ENCODE measurements around the gene GNMT. TPM values are rescaled to one million over a fixed set of nuclear protein-coding genes. Genes with fewer than 3 reads are reported as not detected.
A peak's percentile ranks its signal among the peaks of the same experiment; 100 is the strongest.

The GNMT gene
- total and polyA plus RNA-seq, 4 donors = 10.5 to 163 (median 130) TPM

GRCh38 chr6:42911171-42912021, 49.2 kb upstream of the GNMT start:
- H3K9me3 ChIP-seq (ENCODE audit: control insufficient read depth in 4 of 4, low read length in 3 of 4) = no peaks in the 10 kb centered on the region
- H3K4me1 ChIP-seq (ENCODE audit: control insufficient read depth in 4 of 4, insufficient read depth in 4 of 4, low read length in 3 of 4) = peaks cover 0 to 6% (median 2%) of the 10 kb centered on the region in 4 donors
- no peaks in the 10 kb centered on the region for H3K36me3 ChIP-seq (ENCODE audit: control insufficient read depth in 4 of 4, insufficient read depth in 3 of 4, low read depth in 1 of 4, low read length in 3 of 4)
- H3K4me3 ChIP-seq (ENCODE audit: low read depth in 1 of 3, low read length in 3 of 3) = peak overlapping the region in 1 of 3 donors; percentile 54
- no peak overlapping the region for H3K27ac ChIP-seq (ENCODE audit: low read depth in 1 of 2, low read length in 2 of 2)
- no peak for DNase-seq (ENCODE audit: low spot score)
- H3K27me3 ChIP-seq (ENCODE audit: control insufficient read depth in 4 of 4, insufficient read depth in 4 of 4, low read length in 3 of 4) = no peaks in the 10 kb centered on the region
- H3K9ac ChIP-seq (ENCODE audit: low read depth in 1 of 2, low read length in 2 of 2) = no peak overlapping the region
- WGBS = 13% methylated on average over 49 of the region's 49 CpGs
- TF ChIP-seq RAD21 (IDR thresholded peaks at IDR 0.05) (peak in 1 of 2 donors; percentile 23), REST (IDR thresholded peaks at IDR 0.05) (no peak), TAF1 (conservative IDR thresholded peaks at IDR 0.05) (no peak), FOXA1 (IDR thresholded peaks at IDR 0.05) (no peak)

GRCh38 chr6:42914546-42914945, 46.0 kb upstream of the GNMT start:
- no peak for DNase-seq (ENCODE audit: low spot score)
- Histone ChIP-seq H3K9ac (ENCODE audit: low read depth in 1 of 2, low read length in 2 of 2) (no peak overlapping the region), H3K36me3 (ENCODE audit: control insufficient read depth in 4 of 4, insufficient read depth in 3 of 4, low read depth in 1 of 4, low read length in 3 of 4) (no peaks in the 10 kb centered on the region), H3K27me3 (ENCODE audit: control insufficient read depth in 4 of 4, insufficient read depth in 4 of 4, low read length in 3 of 4) (no peaks in the 10 kb centered on the region), H3K9me3 (ENCODE audit: control insufficient read depth in 4 of 4, low read length in 3 of 4) (no peaks in the 10 kb centered on the region), H3K4me1 (ENCODE audit: control insufficient read depth in 4 of 4, insufficient read depth in 4 of 4, low read length in 3 of 4) (peaks cover 0 to 6% (median 2%) of the 10 kb centered on the region in 4 donors), H3K27ac (ENCODE audit: low read depth in 1 of 2, low read length in 2 of 2) (no peak overlapping the region), H3K4me3 (ENCODE audit: low read depth in 1 of 3, low read length in 3 of 3) (no peak overlapping the region)
- WGBS = 88% methylated on average over 4 of the region's 4 CpGs
- TF ChIP-seq RXRA (IDR thresholded peaks at IDR 0.05) (no peak), YY1 (IDR thresholded peaks at IDR 0.05) (no peak), REST (IDR thresholded peaks at IDR 0.05) (no peak), CTCF (IDR thresholded peaks at IDR 0.05; ENCODE audit: low read depth, low read length, missing input control) (no peak), ZBTB33 (IDR thresholded peaks at IDR 0.05) (no peak), GABPA (IDR thresholded peaks at IDR 0.05 in 1 of 2, conservative IDR thresholded peaks at IDR 0.05 in 1 of 2) (no peak), HNF4A (conservative IDR thresholded peaks at IDR 0.05) (no peak), FOXA2 (IDR thresholded peaks at IDR 0.05) (no peak), FOXA1 (IDR thresholded peaks at IDR 0.05) (no peak), MAX (IDR thresholded peaks at IDR 0.05) (no peak), EGR1 (IDR thresholded peaks at IDR 0.05; ENCODE audit: low read depth in 2 of 2) (no peak), TAF1 (conservative IDR thresholded peaks at IDR 0.05) (no peak), SP1 (IDR thresholded peaks at IDR 0.05) (no peak), ATF3 (IDR thresholded peaks at IDR 0.05) (no peak), JUND (IDR thresholded peaks at IDR 0.05) (no peak), RAD21 (IDR thresholded peaks at IDR 0.05) (no peak), HNF4G (IDR thresholded peaks at IDR 0.05) (no peak)
